Liver (tissue), 9 donors: ENCODE results near the gene SH2B3. TPM values are rescaled to one million over a fixed set of nuclear protein-coding genes. Genes with fewer than 3 reads are reported as not detected.

Experiments
- DNase-seq: peaks from one replicate; pipeline ENCODE4 v3.0.0-alpha.2; 2017; ENCODE audit warnings: low spot score
- H3K27ac ChIP-seq, 2 donors: one replicate each; pipeline ENCODE4 v1.7.0; 2013; ENCODE audit warnings: inconsistent platforms in 2 of 2, low read length in 2 of 2, control low read depth in 1 of 2, low read depth in 1 of 2, mild to moderate bottlenecking in 1 of 2
- H3K27me3 ChIP-seq, 4 donors: one replicate each; pipeline versions ENCODE4 v1.6.1 to v1.7.0; 2013; ENCODE audit warnings: low read length in 3 of 4, inconsistent platforms in 1 of 4, mild to moderate bottlenecking in 1 of 4, moderate library complexity in 1 of 4; ENCODE audit not compliant: control insufficient read depth in 4 of 4, insufficient read depth in 4 of 4
- H3K36me3 ChIP-seq, 4 donors: one replicate each; pipeline versions ENCODE4 v1.6.1 to v1.7.0; 2013; ENCODE audit warnings: low read length in 3 of 4, mild to moderate bottlenecking in 3 of 4, low read depth in 1 of 4, moderate library complexity in 1 of 4; ENCODE audit not compliant: control insufficient read depth in 4 of 4, insufficient read depth in 3 of 4
- H3K4me1 ChIP-seq, 4 donors: one replicate each; pipeline versions ENCODE4 v1.6.1 to v1.7.0; 2013; ENCODE audit warnings: low read length in 3 of 4, mild to moderate bottlenecking in 3 of 4, moderate library complexity in 1 of 4; ENCODE audit not compliant: control insufficient read depth in 4 of 4, insufficient read depth in 4 of 4
- H3K4me3 ChIP-seq, 3 donors: one replicate each; pipeline versions ENCODE4 v1.6.1 to v1.7.0; 2013; ENCODE audit warnings: low read length in 3 of 3, control low read depth in 1 of 3, low read depth in 1 of 3, mild to moderate bottlenecking in 1 of 3
- H3K9ac ChIP-seq, 2 donors: one replicate each; pipeline ENCODE4 v1.7.0; 2013; ENCODE audit warnings: low read length in 2 of 2, mild to moderate bottlenecking in 2 of 2, moderate library complexity in 2 of 2, control low read depth in 1 of 2, low read depth in 1 of 2
- H3K9me3 ChIP-seq, 4 donors: one replicate each; pipeline versions ENCODE4 v1.6.1 to v1.7.0; 2013; ENCODE audit warnings: low read length in 3 of 4; ENCODE audit not compliant: control insufficient read depth in 4 of 4
- CTCF ChIP-seq: fragments of 150-350 bp; IDR thresholded peaks from 2 replicates; pipeline ENCODE4 v1.5.1; 2017; ENCODE audit warnings: improper control_type of control experiment, low read depth, low read length; ENCODE audit not compliant: missing input control
- EGR1 ChIP-seq, 2 donors: IDR thresholded peaks; 2 replicates each; pipeline ENCODE4 v1.6.1; 2016 to 2018; ENCODE audit warnings: antibody characterized with exemption in 2 of 2, low read depth in 2 of 2
- FOXA1 ChIP-seq: IDR thresholded peaks from 2 replicates; pipeline ENCODE4 v1.6.1; 2016; ENCODE audit warnings: antibody characterized with exemption
- FOXA2 ChIP-seq: IDR thresholded peaks from 2 replicates; pipeline ENCODE4 v1.6.1; 2016; ENCODE audit warnings: antibody characterized with exemption
- GABPA ChIP-seq, 2 donors: IDR thresholded peaks in 1 of 2; conservative IDR thresholded peaks in 1 of 2; 2 replicates each; pipeline ENCODE4 v1.6.1; 2016; ENCODE audit warnings: antibody characterized with exemption in 2 of 2, mild to moderate bottlenecking in 1 of 2, moderate library complexity in 1 of 2
- HNF4A ChIP-seq, 2 donors: conservative IDR thresholded peaks; 2 replicates each; pipeline ENCODE4 v1.6.1; 2016; ENCODE audit warnings: antibody characterized with exemption in 2 of 2, mild to moderate bottlenecking in 2 of 2
- JUND ChIP-seq, 2 donors: IDR thresholded peaks; 2 replicates each; pipeline ENCODE4 v1.6.1; 2016; ENCODE audit warnings: antibody characterized with exemption in 2 of 2
- MAX ChIP-seq: IDR thresholded peaks from 2 replicates; pipeline ENCODE4 v1.6.1; 2016; ENCODE audit warnings: antibody characterized with exemption
- RXRA ChIP-seq, 2 donors: IDR thresholded peaks; 2 replicates each; pipeline ENCODE4 v1.6.1; 2017 to 2018; ENCODE audit warnings: antibody characterized with exemption in 2 of 2, mild to moderate bottlenecking in 1 of 2
- SP1 ChIP-seq: IDR thresholded peaks from 2 replicates; pipeline ENCODE4 v1.6.1; 2018; ENCODE audit warnings: antibody characterized with exemption, mild to moderate bottlenecking
- TAF1 ChIP-seq: conservative IDR thresholded peaks from 2 replicates; pipeline ENCODE4 v1.6.1; 2016; ENCODE audit warnings: antibody characterized with exemption, mild to moderate bottlenecking
- YY1 ChIP-seq: IDR thresholded peaks from 2 replicates; pipeline ENCODE4 v1.6.1; 2016; ENCODE audit warnings: antibody characterized with exemption, mild to moderate bottlenecking
- ZBTB33 ChIP-seq: IDR thresholded peaks from 2 replicates; pipeline ENCODE4 v1.6.1; 2016; ENCODE audit warnings: antibody characterized with exemption
- WGBS: extraction: QIAGEN DNeasy Blood & Tissue Kit; methylation state at CpG from one replicate; pipeline ENCODE4 v1.1.7; 2013; 5-methylcytosine and 5-hydroxymethylcytosine counted together
- polyA plus RNA-seq, 2 donors: library from polyadenylated mRNA; stranded (reverse) in 1 of 2; unstranded in 1 of 2; fragments of 200-250 nt in 1 of 2; fragments of >200 nt in 1 of 2; fragmentation: Nextera tagmentation in 1 of 2; extraction: Ambion mirVana in 1 of 2; gene quantifications; one replicate each; pipeline versions ENCODE4 v1.2.1 to v1.2.3, GENCODE V29; 2013 to 2015
- total RNA-seq, 2 donors: library from RNA; depleted of rRNA; stranded (reverse); fragments of >200 nt; gene quantifications; one replicate each; pipeline ENCODE4 v1.2.3, GENCODE V29; 2014
- donor health status: healthy.
- donor health status: healthy.
- donor health status: healthy.
- donor health status: healthy.
- donor health status: healthy.

SH2B3 gene
- total and polyA plus RNA-seq, 4 donors = 4.4 to 18.7 (median 8.8) TPM

GRCh38 chr12:111467092-111467856 is 61.6 kb downstream of the SH2B3 start (continued):
- peak; percentile 36 for TF ChIP-seq ZBTB33
- no peak for TF ChIP-seq GABPA (IDR thresholded peaks at IDR 0.05 in 1 of 2, conservative IDR thresholded peaks at IDR 0.05 in 1 of 2)

GRCh38 chr12:111467857-111468241 is 62.1 kb downstream of the SH2B3 start:
- H3K9ac ChIP-seq = no peak overlapping the region
- DNase-seq = no peak
- no peak overlapping the region for H3K4me3 ChIP-seq
- WGBS = 48% methylated on average over 4 of the region's 4 CpGs
- peaks cover 3 to 21% (median 14%) of the 10 kb centered on the region in 4 donors for H3K36me3 ChIP-seq
- no peaks in the 10 kb centered on the region for H3K9me3 ChIP-seq
- peaks cover 8 to 13% (median 9%) of the 10 kb centered on the region in 4 donors for H3K4me1 ChIP-seq
- no peaks in the 10 kb centered on the region for H3K27me3 ChIP-seq
- TF ChIP-seq RXRA (IDR thresholded peaks at IDR 0.05) (peak in 1 of 2 donors; percentile 6), ZBTB33 (no peak)
- peak overlapping the region; percentile 40 to 54 for H3K27ac ChIP-seq

- Histone ChIP-seq H3K27me3 (no peaks in the 10 kb centered on the region), H3K9me3 (no peaks in the 10 kb centered on the region), H3K4me3 (no peak overlapping the region), H3K27ac (no peak overlapping the region), H3K36me3 (peaks cover 5 to 20% (median 16%) of the 10 kb centered on the region in 4 donors), H3K9ac (no peak overlapping the region), H3K4me1 (peaks cover 5 to 15% (median 13%) of the 10 kb centered on the region in 4 donors)
- TF ChIP-seq YY1 (no peak), FOXA1 (no peak), EGR1 (IDR thresholded peaks at IDR 0.05; ENCODE audit: low read depth in 2 of 2) (no peak), RXRA (IDR thresholded peaks at IDR 0.05) (no peak), TAF1 (no peak)
- WGBS = 92% methylated on average over 2 of the region's 2 CpGs
- DNase-seq = no peak
Observed at GRCh38 chr12:111469401-111469800, 63.7 kb downstream of the SH2B3 start.

GRCh38 chr12:111471236-111471635 is 65.5 kb downstream of the SH2B3 start:
- Histone ChIP-seq H3K4me3 (no peak overlapping the region), H3K9me3 (no peaks in the 10 kb centered on the region), H3K9ac (peak overlapping the region in 1 of 2 donors; percentile 38), H3K4me1 (peaks cover 9 to 17% (median 13%) of the 10 kb centered on the region in 4 donors), H3K27me3 (no peaks in the 10 kb centered on the region), H3K27ac (no peak overlapping the region), H3K36me3 (peaks cover 5 to 22% (median 19%) of the 10 kb centered on the region in 4 donors)
- 76% methylated on average over 2 of the region's 2 CpGs for WGBS
- DNase-seq = no peak
- TF ChIP-seq EGR1 (IDR thresholded peaks at IDR 0.05; ENCODE audit: low read depth in 2 of 2) = no peak
- TF ChIP-seq HNF4A (conservative IDR thresholded peaks at IDR 0.05) = no peak
- TF ChIP-seq ZBTB33 = no peak
- TF ChIP-seq RXRA (IDR thresholded peaks at IDR 0.05) = no peak
- TF ChIP-seq CTCF = no peak
- TF ChIP-seq JUND (IDR thresholded peaks at IDR 0.05) = no peak
- no peak for TF ChIP-seq SP1
- no peak for TF ChIP-seq FOXA2
- no peak for TF ChIP-seq FOXA1
- TF ChIP-seq MAX = no peak
